Endothelial cell of umbilical vein (primary cell): ENCODE measurements around the gene BLOC1S3. TPM values are rescaled to one million over a fixed set of nuclear protein-coding genes. Genes with fewer than 3 reads are reported as not detected.

Source experiments
- BruUV-seq: library from RNA; stranded (reverse); fragments of 400-500 nt; replicated peaks from 2 replicates; lab custom pipeline; 2021; lab: Mats Ljungman, UMichigan
- CTCF ChIA-PET: fragments of 300-600, 350-600 bp; sonication (Branson Sonifier 250); formaldehyde crosslinking; loops from one replicate; lab custom pipeline; 2021; ENCODE audit warnings: antibody characterized with exemption, inconsistent platforms; lab: Charles Lee
- POLR2A ChIA-PET: fragments of 300-600, 350-600 bp; sonication (Branson Sonifier 250); formaldehyde crosslinking; loops from one replicate; lab custom pipeline; 2021; ENCODE audit warnings: antibody characterized with exemption, inconsistent platforms; lab: Charles Lee
- DNase-seq: peaks from one replicate; pipeline ENCODE4 v3.0.0-alpha.2; 2011; ENCODE audit warnings: low read depth, low spot score
- FAIRE-seq: peaks from 2 replicates; lab custom pipeline; 2011; peaks lifted over from hg19 to GRCh38; lab: Jason Lieb, UNC
- H2AFZ ChIP-seq: 2 replicates; pipeline ENCODE4 v1.6.0; 2012; ENCODE audit warnings: low read depth, low read length, control low read depth, inconsistent platforms
- H3K27ac ChIP-seq: 2 replicates; pipeline ENCODE4 v1.5.1; 2011; ENCODE audit warnings: low read depth, mild to moderate bottlenecking, control low read depth, low read length, moderate library complexity; ENCODE audit not compliant: insufficient read depth
- H3K27me3 ChIP-seq, 2 experiments: 2 replicates each; pipeline versions ENCODE4 v1.6.0 to v1.6.1; 2011; ENCODE audit warnings: low read length in 2 of 2, mixed read lengths in 1 of 2; ENCODE audit not compliant: control insufficient read depth in 2 of 2, insufficient read depth in 2 of 2
- H3K36me3 ChIP-seq, 2 experiments: 2 replicates in 1 of 2; 3 replicates in 1 of 2; pipeline ENCODE4 v1.5.1; 2011; ENCODE audit warnings: low read length in 2 of 2, mild to moderate bottlenecking in 1 of 2, moderate library complexity in 1 of 2; ENCODE audit not compliant: control insufficient read depth in 2 of 2, insufficient read depth in 2 of 2; ENCODE audit errors: extremely low read depth in 1 of 2
- H3K4me1 ChIP-seq: 3 replicates; pipeline ENCODE4 v1.5.1; 2011; ENCODE audit warnings: mild to moderate bottlenecking, low read length; ENCODE audit not compliant: control insufficient read depth, insufficient read depth; ENCODE audit errors: extremely low read depth
- H3K4me2 ChIP-seq: 2 replicates; pipeline ENCODE4 v1.6.1; 2011; ENCODE audit warnings: low read length, control low read depth, mixed read lengths; ENCODE audit not compliant: insufficient read depth
- H3K4me3 ChIP-seq, 3 experiments: fragments of 200-600 bp in 1 of 3; sonication (generic), shearing (Covaris generic) in 1 of 3; replicated peaks in 1 of 3; 2 replicates each; pipeline ENCODE4 v1.5.1; 2011 to 2016; ENCODE audit warnings: control low read depth in 3 of 3, low read length in 3 of 3, mild to moderate bottlenecking in 2 of 3, inconsistent platforms in 1 of 3, low read depth in 1 of 3, moderate library complexity in 1 of 3; ENCODE audit not compliant: insufficient read depth in 1 of 3
- H3K79me2 ChIP-seq: 2 replicates; pipeline ENCODE4 v1.6.0; 2012; ENCODE audit warnings: low read length, inconsistent platforms; ENCODE audit not compliant: control insufficient read depth, insufficient read depth
- H3K9ac ChIP-seq: replicated peaks from 2 replicates; pipeline ENCODE3; 2011; ENCODE audit warnings: low read length, control low read depth; ENCODE audit not compliant: insufficient read depth; ENCODE audit errors: extremely low read depth
- H3K9me1 ChIP-seq: replicated peaks from 3 replicates; pipeline ENCODE4 v1.6.0; 2011; ENCODE audit warnings: mild to moderate bottlenecking, low read length; ENCODE audit not compliant: control insufficient read depth, insufficient read depth; ENCODE audit errors: extremely low read depth
- H3K9me3 ChIP-seq: replicated peaks from 2 replicates; pipeline ENCODE4 v1.5.1; 2012; ENCODE audit warnings: low read length, inconsistent platforms; ENCODE audit not compliant: control insufficient read depth, insufficient read depth
- H4K20me1 ChIP-seq: replicated peaks from 2 replicates; pipeline ENCODE3; 2011; ENCODE audit warnings: mild to moderate bottlenecking, low read length; ENCODE audit not compliant: control insufficient read depth, insufficient read depth; ENCODE audit errors: extremely low read depth
- FOS ChIP-seq: IDR thresholded peaks from 2 replicates; pipeline ENCODE4 v1.6.1; 2011; ENCODE audit warnings: mild to moderate bottlenecking, low read length, moderate library complexity, borderline replicate concordance; ENCODE audit not compliant: insufficient read depth
- GATA2 ChIP-seq: IDR thresholded peaks from 2 replicates; pipeline ENCODE4 v1.7.0; 2011; ENCODE audit warnings: low read depth, mild to moderate bottlenecking, moderate library complexity, mixed read lengths, low read length; ENCODE audit not compliant: insufficient read length, insufficient read depth
- JUN ChIP-seq: IDR thresholded peaks from 2 replicates; pipeline ENCODE4 v1.6.1; 2011; ENCODE audit warnings: borderline replicate concordance, low read depth; ENCODE audit not compliant: insufficient read length, insufficient read depth
- MYC ChIP-seq: IDR thresholded peaks from one replicate; pipeline ENCODE4 v1.6.1; 2011; ENCODE audit warnings: mild to moderate bottlenecking, low read depth, low read length
- POLR2A ChIP-seq: IDR thresholded peaks from 2 replicates; pipeline ENCODE4 v1.6.1; 2012; ENCODE audit warnings: low read depth, mild to moderate bottlenecking, control low read depth, low read length
- POLR2AphosphoS5 ChIP-seq: IDR thresholded peaks from 2 replicates; pipeline ENCODE4 v1.6.1; 2012; ENCODE audit warnings: low read depth, mild to moderate bottlenecking, control low read depth, low read length, moderate library complexity; ENCODE audit not compliant: insufficient read depth
- dilution Hi-C: fragments of 300-500 bp; cut with MboI; formaldehyde crosslinking; loops from one replicate; pipeline ENCODE4 v1.15.0; 2019; ENCODE audit warnings: low sequenced_read_pairs; ENCODE audit not compliant: extremely low pct_ligation_motif_present
- intact Hi-C: fragments of 100-400 bp; cut with micrococcal nuclease; formaldehyde crosslinking; loops from one replicate; pipeline ENCODE4 v1.10.0; 2022
- polyA plus RNA-seq, 4 experiments: library from polyadenylated mRNA; depleted of rRNA in 3 of 4; stranded (reverse) in 3 of 4; unstranded in 1 of 4; fragments of >200 nt; gene quantifications; 2 replicates each; pipeline versions ENCODE4 v1.2.1 to v1.2.3, GENCODE V29; 2011 to 2012; ENCODE audit warnings: missing spikeins in 1 of 4
- total RNA-seq: library from RNA; stranded (reverse); gene quantifications from 2 replicates; pipeline ENCODE4 v1.2.3, GENCODE V29; 2021
- TF ChIP-seq, protein P1 (sequence below), 2 donors: IDR thresholded peaks; 1 replicate in 1 of 2; 2 replicates in 1 of 2; pipeline ENCODE4 v1.5.1; 2011; ENCODE audit warnings: low read length in 2 of 2, mild to moderate bottlenecking in 2 of 2, moderate library complexity in 2 of 2, control low read depth in 1 of 2, inconsistent platforms in 1 of 2, low read depth in 1 of 2; ENCODE audit not compliant: insufficient read depth in 1 of 2; ENCODE audit errors: extremely low read depth in 1 of 2
- TF ChIP-seq, protein P2 (sequence below): IDR thresholded peaks from 2 replicates; pipeline ENCODE4 v1.6.1; 2011; ENCODE audit not compliant: insufficient read depth, insufficient read length

BLOC1S3 gene
- total and polyA plus RNA-seq, 2 donors (not counting 3 experiments of a cell fraction or from before 2014, with no cell fraction given): 13.6 to 17.4 TPM

- intact Hi-C loops: no loop called here
- dilution Hi-C loops: no loop called here
- POLR2A ChIA-PET: no interaction called here
Measured at GRCh38 chr19:45146251-45146650, 32.3 kb upstream of the BLOC1S3 start.

More at GRCh38 chr19:45146251-45146650, 32.3 kb upstream of the BLOC1S3 start:
- no peak overlapping the region for H3K9ac ChIP-seq
- DNase-seq: no peak
- no peak overlapping the region for H3K27ac ChIP-seq
- no peaks in the 10 kb centered on the region for H3K79me2 ChIP-seq
- H3K4me2 ChIP-seq: no peak overlapping the region
- FAIRE-seq: no peak
- H3K9me1 ChIP-seq: no peaks in the 10 kb centered on the region
- no peaks in the 10 kb centered on the region for H3K9me3 ChIP-seq
- H2AFZ ChIP-seq: no peak overlapping the region
- H3K36me3 ChIP-seq: peaks cover 2 to 17% of the 10 kb centered on the region in 2 experiments
- H3K4me3 ChIP-seq: no peak overlapping the region
- no TSS peak for BruUV-seq
- H3K27me3 ChIP-seq: no peaks in the 10 kb centered on the region
- no peaks in the 10 kb centered on the region for H3K4me1 ChIP-seq
- H4K20me1 ChIP-seq: no peaks in the 10 kb centered on the region
- no peak for TF ChIP-seq JUN
- TF ChIP-seq FOS: no peak
- TF ChIP-seq, protein P1, sequence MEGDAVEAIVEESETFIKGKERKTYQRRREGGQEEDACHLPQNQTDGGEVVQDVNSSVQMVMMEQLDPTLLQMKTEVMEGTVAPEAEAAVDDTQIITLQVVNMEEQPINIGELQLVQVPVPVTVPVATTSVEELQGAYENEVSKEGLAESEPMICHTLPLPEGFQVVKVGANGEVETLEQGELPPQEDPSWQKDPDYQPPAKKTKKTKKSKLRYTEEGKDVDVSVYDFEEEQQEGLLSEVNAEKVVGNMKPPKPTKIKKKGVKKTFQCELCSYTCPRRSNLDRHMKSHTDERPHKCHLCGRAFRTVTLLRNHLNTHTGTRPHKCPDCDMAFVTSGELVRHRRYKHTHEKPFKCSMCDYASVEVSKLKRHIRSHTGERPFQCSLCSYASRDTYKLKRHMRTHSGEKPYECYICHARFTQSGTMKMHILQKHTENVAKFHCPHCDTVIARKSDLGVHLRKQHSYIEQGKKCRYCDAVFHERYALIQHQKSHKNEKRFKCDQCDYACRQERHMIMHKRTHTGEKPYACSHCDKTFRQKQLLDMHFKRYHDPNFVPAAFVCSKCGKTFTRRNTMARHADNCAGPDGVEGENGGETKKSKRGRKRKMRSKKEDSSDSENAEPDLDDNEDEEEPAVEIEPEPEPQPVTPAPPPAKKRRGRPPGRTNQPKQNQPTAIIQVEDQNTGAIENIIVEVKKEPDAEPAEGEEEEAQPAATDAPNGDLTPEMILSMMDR (IDR thresholded peaks at IDR 0.05; ENCODE audit: extremely low read depth in 1 of 2, insufficient read depth in 1 of 2, low read depth in 1 of 2, low read length in 2 of 2): no peak
- TF ChIP-seq MYC: no peak
- TF ChIP-seq POLR2A: no peak
- no peak for TF ChIP-seq GATA2
- TF ChIP-seq, protein P2, sequence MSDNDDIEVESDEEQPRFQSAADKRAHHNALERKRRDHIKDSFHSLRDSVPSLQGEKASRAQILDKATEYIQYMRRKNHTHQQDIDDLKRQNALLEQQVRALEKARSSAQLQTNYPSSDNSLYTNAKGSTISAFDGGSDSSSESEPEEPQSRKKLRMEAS: no peak
- no peak for TF ChIP-seq POLR2AphosphoS5
- CTCF ChIA-PET: no interaction called here
